PFSK-1 (cell line): Measurements from ENCODE around the gene DCD.

Source experiments
- FOXP2 ChIP-seq: optimal IDR thresholded peaks from 2 replicates; pipeline ENCODE3; 2011; ENCODE audit warnings: borderline replicate concordance, control low read depth, inconsistent platforms; ENCODE audit not compliant: insufficient read depth; ENCODE audit errors: extremely low read length, extremely low read depth
- POLR2AphosphoS5 ChIP-seq: IDR thresholded peaks from 2 replicates; pipeline ENCODE4 v1.6.1; 2012; ENCODE audit warnings: low read depth, mild to moderate bottlenecking, control low read depth, low read length, moderate library complexity
- SIN3A ChIP-seq: IDR thresholded peaks from 2 replicates; pipeline ENCODE4 v1.6.1; 2012; ENCODE audit warnings: mild to moderate bottlenecking, low read length, moderate library complexity, borderline replicate concordance; ENCODE audit not compliant: insufficient read depth
- TAF1 ChIP-seq: IDR thresholded peaks from 2 replicates; pipeline ENCODE4 v1.6.1; 2012; ENCODE audit warnings: low read length, control low read depth, borderline replicate concordance; ENCODE audit not compliant: insufficient read depth
- TF ChIP-seq, protein P1 (sequence below), 2 experiments: IDR thresholded peaks; 2 replicates each; pipeline versions ENCODE4 v1.6.1 to v1.8.0; 2011 to 2012; ENCODE audit warnings: low read depth in 2 of 2, low read length in 2 of 2, control low read depth in 1 of 2, inconsistent platforms in 1 of 2, mild to moderate bottlenecking in 1 of 2, moderate library complexity in 1 of 2; ENCODE audit not compliant: insufficient read depth in 1 of 2

The DCD gene

DNA sequence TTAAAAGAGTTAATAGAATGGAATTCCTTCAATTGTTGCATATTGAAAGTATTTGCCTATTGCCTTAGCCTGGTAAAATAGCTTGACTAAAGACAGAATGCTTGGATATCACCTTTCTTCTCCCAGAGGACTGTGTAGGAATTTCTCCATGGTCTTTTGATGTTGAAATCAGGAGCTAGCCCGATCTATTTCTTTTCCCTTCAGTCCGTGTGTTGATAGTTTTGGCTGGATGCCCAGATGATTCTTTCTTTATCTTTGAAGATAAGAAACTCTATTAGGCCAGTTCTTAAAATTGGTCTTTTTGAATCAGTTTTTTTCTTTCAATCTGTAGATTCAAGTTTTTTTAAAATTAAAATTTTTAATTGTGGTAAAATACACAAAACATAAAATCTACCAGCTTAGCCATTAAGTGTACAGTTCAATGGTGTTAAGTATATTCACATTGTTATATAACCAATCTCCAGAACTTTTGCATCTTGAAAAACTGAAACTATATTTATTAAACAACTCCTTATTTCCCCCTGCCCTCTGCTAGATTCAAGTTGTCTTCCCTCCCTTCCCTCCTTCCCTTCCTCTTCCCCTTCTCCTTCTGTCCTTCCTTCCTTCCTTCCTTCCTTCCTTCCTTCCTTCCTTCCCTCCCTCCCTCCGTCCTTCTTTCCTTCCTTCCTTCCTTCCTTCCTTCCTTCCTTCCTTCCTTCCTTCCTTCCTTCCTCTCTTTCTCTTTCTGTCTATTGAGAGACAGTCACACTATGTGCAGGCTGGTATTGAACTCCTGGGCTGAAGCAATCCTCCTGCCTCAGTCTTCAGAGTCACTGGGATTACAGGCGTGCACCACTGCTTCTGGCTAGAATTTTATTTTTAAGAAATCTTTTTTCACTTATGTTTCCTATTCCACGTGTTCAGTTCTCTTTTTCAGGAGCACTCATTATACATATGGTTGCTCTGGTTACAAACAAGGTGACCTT is 23.6 kb downstream of the DCD start:
- TF ChIP-seq SIN3A (no peak), TAF1 (no peak), POLR2AphosphoS5 (no peak), FOXP2 (no peak)
- TF ChIP-seq, protein P1, sequence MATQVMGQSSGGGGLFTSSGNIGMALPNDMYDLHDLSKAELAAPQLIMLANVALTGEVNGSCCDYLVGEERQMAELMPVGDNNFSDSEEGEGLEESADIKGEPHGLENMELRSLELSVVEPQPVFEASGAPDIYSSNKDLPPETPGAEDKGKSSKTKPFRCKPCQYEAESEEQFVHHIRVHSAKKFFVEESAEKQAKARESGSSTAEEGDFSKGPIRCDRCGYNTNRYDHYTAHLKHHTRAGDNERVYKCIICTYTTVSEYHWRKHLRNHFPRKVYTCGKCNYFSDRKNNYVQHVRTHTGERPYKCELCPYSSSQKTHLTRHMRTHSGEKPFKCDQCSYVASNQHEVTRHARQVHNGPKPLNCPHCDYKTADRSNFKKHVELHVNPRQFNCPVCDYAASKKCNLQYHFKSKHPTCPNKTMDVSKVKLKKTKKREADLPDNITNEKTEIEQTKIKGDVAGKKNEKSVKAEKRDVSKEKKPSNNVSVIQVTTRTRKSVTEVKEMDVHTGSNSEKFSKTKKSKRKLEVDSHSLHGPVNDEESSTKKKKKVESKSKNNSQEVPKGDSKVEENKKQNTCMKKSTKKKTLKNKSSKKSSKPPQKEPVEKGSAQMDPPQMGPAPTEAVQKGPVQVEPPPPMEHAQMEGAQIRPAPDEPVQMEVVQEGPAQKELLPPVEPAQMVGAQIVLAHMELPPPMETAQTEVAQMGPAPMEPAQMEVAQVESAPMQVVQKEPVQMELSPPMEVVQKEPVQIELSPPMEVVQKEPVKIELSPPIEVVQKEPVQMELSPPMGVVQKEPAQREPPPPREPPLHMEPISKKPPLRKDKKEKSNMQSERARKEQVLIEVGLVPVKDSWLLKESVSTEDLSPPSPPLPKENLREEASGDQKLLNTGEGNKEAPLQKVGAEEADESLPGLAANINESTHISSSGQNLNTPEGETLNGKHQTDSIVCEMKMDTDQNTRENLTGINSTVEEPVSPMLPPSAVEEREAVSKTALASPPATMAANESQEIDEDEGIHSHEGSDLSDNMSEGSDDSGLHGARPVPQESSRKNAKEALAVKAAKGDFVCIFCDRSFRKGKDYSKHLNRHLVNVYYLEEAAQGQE (IDR thresholded peaks at IDR 0.05; ENCODE audit: insufficient read depth in 1 of 2, low read depth in 2 of 2, low read length in 2 of 2), result no peak

DNA sequence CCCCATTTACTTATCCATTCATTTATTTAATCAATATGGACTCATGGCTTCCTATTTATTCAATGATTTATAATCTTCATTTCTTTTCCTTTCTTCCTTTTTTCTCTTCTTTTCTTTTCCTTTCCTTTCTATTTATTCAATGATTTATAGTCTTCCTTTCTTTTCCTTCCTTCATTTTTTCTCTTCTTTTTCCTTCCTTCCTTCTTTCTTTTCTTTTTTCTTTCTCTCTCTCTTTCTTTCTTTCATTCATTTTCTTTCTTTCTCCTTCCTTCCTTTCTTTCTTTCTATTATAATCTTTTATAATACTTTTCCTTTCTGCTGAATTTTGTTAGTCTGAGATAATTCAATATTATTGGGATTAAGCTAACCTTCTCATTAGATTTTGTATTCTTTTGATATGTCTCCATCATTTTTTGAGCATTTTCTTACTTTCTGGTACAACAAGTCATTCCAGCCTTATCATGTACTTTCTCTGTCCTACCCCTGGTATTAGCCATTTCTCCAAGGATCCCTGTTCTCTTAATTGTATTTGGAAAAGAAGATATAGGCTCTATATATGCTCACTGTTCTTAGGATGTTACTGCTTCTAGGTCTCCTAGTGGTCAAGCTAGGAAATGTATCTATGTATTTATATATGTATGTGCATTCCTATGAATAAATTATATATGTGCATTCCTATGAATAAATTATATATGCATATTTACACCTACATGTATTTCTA is 25.5 kb downstream of the DCD start:
- TF ChIP-seq, protein P1 (IDR thresholded peaks at IDR 0.05; ENCODE audit: insufficient read depth in 1 of 2, low read depth in 2 of 2, low read length in 2 of 2), result no peak
- TF ChIP-seq FOXP2, result no peak
- no peak for TF ChIP-seq TAF1
- no peak for TF ChIP-seq SIN3A
- no peak for TF ChIP-seq POLR2AphosphoS5

DNA sequence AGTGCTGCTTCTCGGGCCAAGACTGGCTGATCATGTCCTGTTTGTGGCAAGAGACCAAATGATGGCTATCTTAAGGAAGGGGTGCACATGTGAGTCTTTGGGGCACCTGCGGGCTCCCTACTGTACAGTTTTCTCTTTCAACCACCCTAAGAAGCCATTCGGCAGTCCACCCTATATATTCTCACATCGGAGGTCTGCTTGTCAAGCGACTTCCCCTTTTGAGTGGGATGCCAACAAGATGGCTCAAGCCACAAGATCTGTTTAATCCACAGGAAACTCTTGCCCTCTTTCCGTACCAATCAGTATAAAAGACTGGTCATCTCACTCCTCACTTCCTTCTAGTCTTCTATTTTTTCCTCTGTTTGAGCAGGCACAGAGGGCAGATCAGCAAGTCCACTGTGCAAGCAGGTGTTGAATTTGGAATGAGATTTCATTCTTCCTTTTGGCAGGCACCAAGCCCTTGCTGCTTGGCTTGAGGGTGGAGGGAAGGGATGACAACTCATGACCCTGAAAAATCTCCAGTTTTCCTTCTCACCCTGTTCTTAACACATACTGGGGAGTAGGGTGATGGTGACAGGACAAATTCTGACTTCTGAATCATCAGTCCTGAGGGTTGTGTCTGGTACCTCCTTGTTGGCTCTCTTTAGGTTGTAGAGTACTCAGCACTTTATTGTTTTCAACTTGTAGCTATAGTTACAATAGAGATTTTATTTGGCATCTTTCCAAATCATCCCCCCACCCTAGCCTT is 31.1 kb downstream of the DCD start:
- no peak for TF ChIP-seq TAF1
- TF ChIP-seq, protein P1 (IDR thresholded peaks at IDR 0.05; ENCODE audit: insufficient read depth in 1 of 2, low read depth in 2 of 2, low read length in 2 of 2), result no peak
- TF ChIP-seq POLR2AphosphoS5, result no peak
- TF ChIP-seq SIN3A, result no peak
- TF ChIP-seq FOXP2, result no peak

DNA sequence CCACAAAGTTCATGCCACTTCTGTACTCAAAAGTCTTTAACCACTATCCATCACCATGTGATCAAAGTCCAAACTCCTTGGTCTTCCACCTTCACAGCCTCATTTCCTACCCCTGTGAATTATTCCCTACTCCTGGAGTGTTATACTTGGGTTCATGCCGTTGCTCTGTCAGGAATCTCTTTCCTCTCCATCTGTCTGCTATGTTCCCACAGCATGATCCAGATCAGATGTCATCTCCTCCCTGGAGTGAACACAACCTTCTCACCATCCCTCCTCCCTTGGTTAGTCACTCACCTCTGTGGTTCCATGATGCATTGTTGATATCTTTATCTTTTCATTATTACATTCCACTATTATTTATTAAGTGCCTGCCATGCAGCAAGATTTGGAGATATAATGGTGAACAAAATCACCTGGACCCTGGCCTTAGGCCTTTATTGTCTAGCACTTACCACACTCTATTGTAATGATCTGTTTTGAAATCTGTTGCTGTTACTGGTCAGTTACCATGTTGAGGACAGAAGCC is 35.9 kb downstream of the DCD start:
- TF ChIP-seq FOXP2, result no peak
- no peak for TF ChIP-seq SIN3A
- TF ChIP-seq, protein P1 (IDR thresholded peaks at IDR 0.05; ENCODE audit: insufficient read depth in 1 of 2, low read depth in 2 of 2, low read length in 2 of 2), result no peak
- no peak for TF ChIP-seq TAF1
- TF ChIP-seq POLR2AphosphoS5, result no peak
